GM12878 (cell line): ENCODE measurements around the gene GSE1. TPM values are rescaled to one million over a fixed set of nuclear protein-coding genes. Genes with fewer than 3 reads are reported as not detected.

Source experiments
- ATAC-seq: fragments of 200-7000 bp; cut with Tn5 transposase; 3 replicates; pipeline ENCODE4 v1.9.1; 2020; ENCODE audit warnings: mild to moderate bottlenecking, moderate library complexity
- BruUV-seq: library from RNA; stranded (reverse); fragments of 400-500 nt; replicated peaks from 2 replicates; lab custom pipeline; 2021; lab: Mats Ljungman, UMichigan
- CTCF ChIA-PET: fragments of 300-600 bp; sonication (Branson Sonifier 250); formaldehyde crosslinking; extraction: SDS; loops from one replicate; lab custom pipeline; 2021; ENCODE audit warnings: inconsistent platforms; lab: Yijun Ruan, JAX
- POLR2A ChIA-PET: fragments of 350-600 bp; formaldehyde crosslinking; extraction: SDS; loops from one replicate; lab custom pipeline; 2021; ENCODE audit warnings: inconsistent platforms; lab: Charles Lee
- RAD21 ChIA-PET: fragments of 300-600 bp; sonication (Branson Sonifier 250); formaldehyde crosslinking; loops from one replicate; lab custom pipeline; 2023; ENCODE audit warnings: antibody characterized with exemption; ENCODE audit not compliant: unreplicated experiment; lab: Charles Lee
- SMC1A ChIA-PET: fragments of 300-600 bp; sonication (Branson Sonifier 250); formaldehyde crosslinking; loops from one replicate; lab custom pipeline; 2023; ENCODE audit not compliant: unreplicated experiment, uncharacterized antibody; lab: Charles Lee
- DNase-seq: peaks from one replicate; pipeline ENCODE4 v3.0.0-alpha.2; 2011; ENCODE audit warnings: low read depth, low spot score
- FAIRE-seq: peaks from 3 replicates; lab custom pipeline; 2011; peaks lifted over from hg19 to GRCh38; lab: Jason Lieb, UNC
- H2AFZ ChIP-seq: 2 replicates; pipeline ENCODE4 v1.6.0; 2011; ENCODE audit warnings: low read depth, low read length, control low read depth; ENCODE audit not compliant: control insufficient read depth
- H3K27ac ChIP-seq: 2 replicates; pipeline ENCODE4 v1.5.1; 2011; ENCODE audit warnings: control low read depth; ENCODE audit not compliant: control insufficient read depth, insufficient read depth
- H3K27me3 ChIP-seq, 2 experiments: replicated peaks in 1 of 2; 2 replicates each; pipeline versions ENCODE4 v1.6.0 to v1.6.1; 2011; ENCODE audit warnings: low read length in 1 of 2; ENCODE audit not compliant: control insufficient read depth in 2 of 2, insufficient read depth in 2 of 2
- H3K36me3 ChIP-seq, 2 experiments: 2 replicates each; pipeline ENCODE4 v1.5.1; 2011; ENCODE audit warnings: low read length in 1 of 2; ENCODE audit not compliant: control insufficient read depth in 2 of 2, insufficient read depth in 2 of 2
- H3K4me1 ChIP-seq: 2 replicates; pipeline ENCODE4 v1.6.1; 2011; ENCODE audit warnings: mild to moderate bottlenecking, low read length, moderate library complexity, mixed read lengths; ENCODE audit not compliant: control insufficient read depth, insufficient read depth
- H3K4me2 ChIP-seq: 2 replicates; pipeline ENCODE4 v1.6.0; 2011; ENCODE audit warnings: control low read depth; ENCODE audit not compliant: control insufficient read depth, insufficient read depth
- H3K4me3 ChIP-seq: fragments of 200-600 bp; sonication (generic); 2 replicates; pipeline ENCODE4 v1.5.1; 2016
- H3K79me2 ChIP-seq: 2 replicates; pipeline ENCODE4 v1.6.0; 2011; ENCODE audit warnings: low read length; ENCODE audit not compliant: control insufficient read depth, insufficient read depth
- H3K9ac ChIP-seq: 2 replicates; pipeline ENCODE4 v1.8.0; 2011; ENCODE audit warnings: low read length, control low read depth, mixed read lengths; ENCODE audit not compliant: control insufficient read depth, insufficient read depth
- H3K9me3 ChIP-seq: replicated peaks from 3 replicates; pipeline ENCODE4 v1.5.1; 2011; ENCODE audit warnings: mild to moderate bottlenecking, low read length; ENCODE audit not compliant: control insufficient read depth, insufficient read depth
- H4K20me1 ChIP-seq: 2 replicates; pipeline ENCODE4 v1.6.0; 2011; ENCODE audit not compliant: control insufficient read depth, insufficient read depth
- CREB1 ChIP-seq: IDR thresholded peaks from 2 replicates; pipeline ENCODE4 v1.6.1; 2012; ENCODE audit warnings: low read depth, mild to moderate bottlenecking, inconsistent platforms
- HDAC2 ChIP-seq: fragments of 200-600 bp; sonication (generic); IDR thresholded peaks from 2 replicates; pipeline ENCODE4 v1.6.1; 2017
- IKZF1 ChIP-seq: fragments of 450-650 bp; conservative IDR thresholded peaks from 2 replicates; pipeline ENCODE4 v1.6.1; 2017; ENCODE audit warnings: antibody characterized with exemption, mild to moderate bottlenecking
- KAT2A ChIP-seq: conservative IDR thresholded peaks from 2 replicates; pipeline ENCODE4 v1.6.1; 2011; ENCODE audit warnings: low read depth, low read length; ENCODE audit not compliant: control insufficient read depth
- KDM1A ChIP-seq: fragments of 200-600 bp; sonication (generic); IDR thresholded peaks from 2 replicates; pipeline ENCODE4 v1.6.1; 2016; ENCODE audit warnings: borderline replicate concordance
- RBBP5 ChIP-seq: fragments of 200-600 bp; sonication (generic); conservative IDR thresholded peaks from 2 replicates; pipeline ENCODE4 v1.6.1; 2016
- RELA ChIP-seq: fragments of 450-650 bp; IDR thresholded peaks from 2 replicates; pipeline ENCODE4 v1.8.0; 2014; ENCODE audit warnings: borderline replicate concordance; ENCODE audit not compliant: partially characterized antibody
- SIX5 ChIP-seq: IDR thresholded peaks from 2 replicates; pipeline ENCODE4 v1.6.1; 2011; ENCODE audit warnings: mild to moderate bottlenecking, low read depth, low read length, moderate library complexity; ENCODE audit not compliant: severe bottlenecking
- SRF ChIP-seq, 2 experiments: IDR thresholded peaks; 2 replicates each; pipeline ENCODE4 v1.6.1; 2011; ENCODE audit warnings: low read depth in 2 of 2, low read length in 2 of 2, mild to moderate bottlenecking in 1 of 2, moderate library complexity in 1 of 2
- WGBS: methylation state at CpG from one replicate; pipeline ENCODE4 v1.1.6; 2016; ENCODE audit warnings: low lambda C conversion rate; ENCODE audit not compliant: insufficient replicate concordance, insufficient coverage; ENCODE audit errors: missing lambda C conversion rate; 5-methylcytosine and 5-hydroxymethylcytosine counted together
- in situ Hi-C: fragments of 300-500 bp; cut with MboI; formaldehyde crosslinking; loops from 9 replicates; pipeline ENCODE4 v1.14.3; 2018; ENCODE audit warnings: mixed read lengths
- intact Hi-C: fragments of 100-400 bp; cut with micrococcal nuclease; formaldehyde crosslinking; loops from one replicate; pipeline ENCODE4 v1.14.2; 2022; ENCODE audit not compliant: unreplicated experiment
- polyA plus RNA-seq, 11 experiments: library from polyadenylated mRNA; depleted of rRNA in 4 of 11; unstranded in 6 of 11; stranded (reverse) in 5 of 11; fragments of >200 nt; fragmentation: Nextera tagmentation in 4 of 11; fragmentation: Illumina TruSeq in 1 of 11; extraction: Ambion mirVana in 4 of 11; extraction: Trizol in 1 of 11; gene quantifications; 1 replicate in 1 of 11; 2 replicates in 10 of 11; pipeline versions ENCODE4 v1.2.1 to v1.2.3, GENCODE V29; 2011 to 2016; ENCODE audit warnings: inconsistent platforms in 2 of 11, missing spikeins in 2 of 11, low read depth in 1 of 11
- total RNA-seq, 4 experiments: library from RNA; depleted of rRNA in 3 of 4; stranded (reverse); fragments of >200 nt in 3 of 4; fragmentation: Illumina TruSeq in 1 of 4; extraction: Trizol in 1 of 4; gene quantifications; 2 replicates each; pipeline versions ENCODE4 v1.2.1 to v1.2.3, GENCODE V29; 2013 to 2021

GSE1 gene
- total and polyA plus RNA-seq, 10 of the 15 experiments (the other 5 are each of a cell fraction or from before 2014, with no cell fraction given) = 4.6 to 58.7 (median 18.2) TPM

- no peak for TF ChIP-seq CREB1
- TF ChIP-seq, all 136 proteins: peak for 6
Observed at GRCh38 chr16:85603203-85603755, 9.8 kb upstream of the GSE1 start (continued).

- no TSS peak for BruUV-seq
- RAD21 ChIA-PET = no interaction called here
- TF ChIP-seq KAT2A (no peak), SIX5 (no peak), SRF (IDR thresholded peaks at IDR 0.05; ENCODE audit: low read depth in 2 of 2, low read length in 2 of 2) (no peak), RBBP5 (no peak), IKZF1 (no peak), HDAC2 (no peak), RELA (no peak), KDM1A (no peak)
- no peak overlapping the region for H3K27ac ChIP-seq
- intact Hi-C loops = no loop called here
- no peak overlapping the region for H2AFZ ChIP-seq
- peaks cover 0 to 5% of the 10 kb centered on the region in 2 experiments; a peak in 2 of 4 replicates for H3K36me3 ChIP-seq
- DNase-seq (no peak), FAIRE-seq (no peak), ATAC-seq (no peak)
- SMC1A ChIA-PET = interaction anchor here (1.0 kb wide), 1 partner anchor 113 kb away, joined by 3 read pairs; no protein-coding TSS in a partner anchor
- POLR2A ChIA-PET = no interaction called here
- CTCF ChIA-PET = no interaction called here
- in situ Hi-C loops = loop anchor here (25.0 kb wide), 1 partner anchor 167 kb away; no protein-coding TSS in a partner anchor
- no peak overlapping the region for H3K9ac ChIP-seq
- peaks cover 31% of the 10 kb centered on the region for H3K4me1 ChIP-seq
- H3K27me3 ChIP-seq = no peaks in the 10 kb centered on the region
- H4K20me1 ChIP-seq = peaks cover 14% of the 10 kb centered on the region
- no peak overlapping the region for H3K4me3 ChIP-seq
- H3K9me3 ChIP-seq = no peaks in the 10 kb centered on the region
- no peak overlapping the region for H3K4me2 ChIP-seq
- 93% methylated on average over 9 of the region's 11 CpGs for WGBS
- peaks cover 13% of the 10 kb centered on the region for H3K79me2 ChIP-seq
Observed at GRCh38 chr16:85604145-85604705, 8.9 kb upstream of the GSE1 start.
